ACC112 (cell line): ENCODE measurements around the gene RGS3.

Experiments
- H2AFZ ChIP-seq: fragments of 200-600 bp; sonication (generic); one replicate; pipeline ENCODE4 v1.6.0; 2017; ENCODE audit warnings: antibody characterized with exemption, low read length; ENCODE audit not compliant: unreplicated experiment
- H3K27ac ChIP-seq: fragments of 200-600 bp; sonication (generic); 2 replicates; pipeline ENCODE4 v1.5.1; 2014; ENCODE audit warnings: low read depth, mild to moderate bottlenecking, antibody characterized with exemption, low read length, moderate library complexity
- H3K27me3 ChIP-seq: fragments of 200-600 bp; sonication (generic); 2 replicates; pipeline ENCODE4 v1.6.1; 2014; ENCODE audit warnings: mild to moderate bottlenecking, antibody characterized with exemption, low read length, moderate library complexity, mixed read lengths; ENCODE audit not compliant: insufficient read depth
- H3K36me3 ChIP-seq: fragments of 200-600 bp; sonication (generic); 2 replicates; pipeline ENCODE4 v1.6.1; 2016; ENCODE audit warnings: mild to moderate bottlenecking, antibody characterized with exemption, low read length, moderate library complexity, mixed read lengths; ENCODE audit not compliant: insufficient read depth
- H3K4me1 ChIP-seq: fragments of 200-600 bp; sonication (generic); one replicate; pipeline ENCODE4 v1.6.1; 2016; ENCODE audit warnings: low read length, mixed read lengths; ENCODE audit not compliant: insufficient read depth, unreplicated experiment, control insufficient read depth
- H3K4me3 ChIP-seq: fragments of 200-600 bp; sonication (generic); 2 replicates; pipeline ENCODE4 v1.5.1; 2014; ENCODE audit warnings: mild to moderate bottlenecking, low read depth, low read length
- H3K79me2 ChIP-seq: fragments of 200-600 bp; sonication (generic); one replicate; pipeline ENCODE4 v1.6.0; 2016; ENCODE audit warnings: low read length; ENCODE audit not compliant: control insufficient read depth, unreplicated experiment, insufficient read depth

RGS3 gene

GRCh38 chr9:113589890-113590289 lies 126.4 kb downstream of the RGS3 start:
- Histone ChIP-seq H3K4me3 (no peak overlapping the region), H3K79me2 (peaks cover 7% of the 10 kb centered on the region), H3K4me1 (peaks cover 7% of the 10 kb centered on the region), H3K27me3 (no peaks in the 10 kb centered on the region), H2AFZ (no peak overlapping the region), H3K36me3 (no peaks in the 10 kb centered on the region), H3K27ac (no peak overlapping the region)

- H3K36me3 ChIP-seq, result no peaks in the 10 kb centered on the region
- no peak overlapping the region for H3K4me3 ChIP-seq
- H3K27ac ChIP-seq, result no peak overlapping the region
- H3K27me3 ChIP-seq, result no peaks in the 10 kb centered on the region
- no peak overlapping the region for H2AFZ ChIP-seq
- H3K79me2 ChIP-seq, result peaks cover 12% of the 10 kb centered on the region
- peaks cover 12% of the 10 kb centered on the region for H3K4me1 ChIP-seq
Observed at GRCh38 chr9:113590389-113590788, 126.9 kb downstream of the RGS3 start.

- H3K79me2 ChIP-seq, result peaks cover 16% of the 10 kb centered on the region
- no peak overlapping the region for H3K27ac ChIP-seq
- H2AFZ ChIP-seq, result no peak overlapping the region
- no peaks in the 10 kb centered on the region for H3K27me3 ChIP-seq
- H3K4me1 ChIP-seq, result peaks cover 15% of the 10 kb centered on the region
- no peaks in the 10 kb centered on the region for H3K36me3 ChIP-seq
- H3K4me3 ChIP-seq, result no peak overlapping the region
Observed at GRCh38 chr9:113590991-113591898, 127.7 kb downstream of the RGS3 start.

- Histone ChIP-seq H3K27me3 (no peaks in the 10 kb centered on the region), H3K27ac (no peak overlapping the region), H2AFZ (no peak overlapping the region), H3K79me2 (peaks cover 16% of the 10 kb centered on the region), H3K4me1 (peaks cover 15% of the 10 kb centered on the region), H3K36me3 (no peaks in the 10 kb centered on the region), H3K4me3 (no peak overlapping the region)
Observed at GRCh38 chr9:113591899-113592625, 128.5 kb downstream of the RGS3 start.

- no peak overlapping the region for H2AFZ ChIP-seq
- H3K27me3 ChIP-seq, result no peaks in the 10 kb centered on the region
- H3K79me2 ChIP-seq, result peaks cover 16% of the 10 kb centered on the region
- H3K4me1 ChIP-seq, result peaks cover 15% of the 10 kb centered on the region
- H3K4me3 ChIP-seq, result 0 out of 2 replicates have a peak overlapping the region, but pooled peaks have one; percentile 25
- H3K27ac ChIP-seq, result peak overlapping the region; percentile 26; the same call in 1 of the 2 replicates
- H3K36me3 ChIP-seq, result no peaks in the 10 kb centered on the region
Observed at GRCh38 chr9:113592876-113593575, 129.5 kb downstream of the RGS3 start.

GRCh38 chr9:113593682-113594281 lies 130.3 kb downstream of the RGS3 start:
- Histone ChIP-seq H3K79me2 (peaks cover 16% of the 10 kb centered on the region), H3K36me3 (no peaks in the 10 kb centered on the region), H3K27me3 (no peaks in the 10 kb centered on the region), H3K4me3 (peak overlapping the region; percentile 74), H2AFZ (no peak overlapping the region), H3K4me1 (peaks cover 15% of the 10 kb centered on the region), H3K27ac (peak overlapping the region; percentile 26; the same call in 1 of the 2 replicates)

- H3K79me2 ChIP-seq, result peaks cover 16% of the 10 kb centered on the region
- no peak overlapping the region for H2AFZ ChIP-seq
- peak overlapping the region; percentile 74 for H3K4me3 ChIP-seq
- no peaks in the 10 kb centered on the region for H3K27me3 ChIP-seq
- H3K36me3 ChIP-seq, result no peaks in the 10 kb centered on the region
- H3K4me1 ChIP-seq, result peaks cover 17% of the 10 kb centered on the region
- no peak overlapping the region; the same call in 1 of the 2 replicates for H3K27ac ChIP-seq
Observed at GRCh38 chr9:113594484-113595299, 131.2 kb downstream of the RGS3 start.

- no peaks in the 10 kb centered on the region for H3K36me3 ChIP-seq
- peaks cover 27% of the 10 kb centered on the region for H3K4me1 ChIP-seq
- no peak overlapping the region for H2AFZ ChIP-seq
- peaks cover 16% of the 10 kb centered on the region for H3K79me2 ChIP-seq
- no peak overlapping the region for H3K27ac ChIP-seq
- no peaks in the 10 kb centered on the region for H3K27me3 ChIP-seq
- H3K4me3 ChIP-seq, result no peak overlapping the region
Observed at GRCh38 chr9:113596616-113597320, 133.2 kb downstream of the RGS3 start.

GRCh38 chr9:113597390-113598241 lies 134.1 kb downstream of the RGS3 start:
- H3K79me2 ChIP-seq, result peaks cover 16% of the 10 kb centered on the region
- H3K4me3 ChIP-seq, result no peak overlapping the region
- no peaks in the 10 kb centered on the region for H3K27me3 ChIP-seq
- no peak overlapping the region for H2AFZ ChIP-seq
- no peak overlapping the region for H3K27ac ChIP-seq
- H3K36me3 ChIP-seq, result no peaks in the 10 kb centered on the region
- H3K4me1 ChIP-seq, result peaks cover 36% of the 10 kb centered on the region
